Inferior parietal cortex (tissue), 1 donor: ENCODE data around the gene PPP1CB.
"Not testable (repeated sequence)": the region's sequence is repeated elsewhere in the genome, so short reads cannot be mapped to it uniquely, and the experiment has no call there.

Experiments
- DNase-seq: peaks from one replicate; pipeline ENCODE4 v3.0.0-alpha.2; 2016; ENCODE audit errors: extremely low spot score

The PPP1CB gene

GRCh38 chr2:28751252-28751955 is at the start of gene PPP1CB:
Gene PPP1CB (plus strand): TSS chr2:28751830. CDS start chr2:28752125, 295 bp downstream.
- peak; percentile 95 for DNase-seq

- DNase-seq, result no peak
Measured at GRCh38 chr2:28702415-28702861, 49.2 kb upstream of the PPP1CB start.

GRCh38 chr2:28702878-28703277 is 48.8 kb upstream of the PPP1CB start:
- no peak for DNase-seq

- no peak for DNase-seq
Measured at GRCh38 chr2:28704621-28705020, 47.0 kb upstream of the PPP1CB start.

- no peak for DNase-seq
Measured at GRCh38 chr2:28705751-28706440, 45.7 kb upstream of the PPP1CB start.

- peak; percentile 71 for DNase-seq
Measured at GRCh38 chr2:28707592-28707991, 44.0 kb upstream of the PPP1CB start.

GRCh38 chr2:28709101-28709500 is 42.5 kb upstream of the PPP1CB start:
- DNase-seq, result no peak

- DNase-seq, result no peak
Measured at GRCh38 chr2:28710545-28710944, 41.1 kb upstream of the PPP1CB start.

GRCh38 chr2:28713577-28714298 is 37.9 kb upstream of the PPP1CB start:
- DNase-seq, result no peak

GRCh38 chr2:28716265-28716865 is 35.3 kb upstream of the PPP1CB start:
- DNase-seq, result no peak

- no peak for DNase-seq
Measured at GRCh38 chr2:28717339-28717758, 34.3 kb upstream of the PPP1CB start.

GRCh38 chr2:28720345-28720744 is 31.3 kb upstream of the PPP1CB start:
- no peak for DNase-seq

- DNase-seq, result no peak
Measured at GRCh38 chr2:28721601-28722191, 29.9 kb upstream of the PPP1CB start.

GRCh38 chr2:28725021-28725711 is 26.5 kb upstream of the PPP1CB start:
- no peak for DNase-seq

- peak; percentile 33 for DNase-seq
Measured at GRCh38 chr2:28726177-28726576, 25.5 kb upstream of the PPP1CB start.

- DNase-seq, result no peak
Measured at GRCh38 chr2:28729698-28730097, 21.9 kb upstream of the PPP1CB start.

GRCh38 chr2:28730641-28731146 is 20.9 kb upstream of the PPP1CB start:
- no peak for DNase-seq

- DNase-seq, result no peak
Measured at GRCh38 chr2:28735511-28735910, 16.1 kb upstream of the PPP1CB start.

GRCh38 chr2:28736034-28736433 is 15.6 kb upstream of the PPP1CB start:
- DNase-seq, result peak; percentile 34

GRCh38 chr2:28737655-28738054 is 14.0 kb upstream of the PPP1CB start:
- DNase-seq, result no peak

GRCh38 chr2:28742619-28743018 is 9.0 kb upstream of the PPP1CB start:
- not testable (repeated sequence) for DNase-seq
